GM12892 (cell line): ENCODE data around the gene CLRN2.

Experiments used
- POLR2A ChIP-seq: IDR thresholded peaks from 2 replicates; pipeline ENCODE4 v1.6.1; 2011; ENCODE audit warnings: low read depth, low read length, control low read depth
- POLR2AphosphoS5 ChIP-seq: IDR thresholded peaks from 2 replicates; pipeline ENCODE4 v1.6.1; 2011; ENCODE audit warnings: low read depth, low read length, control low read depth
- TAF1 ChIP-seq: IDR thresholded peaks from 2 replicates; pipeline ENCODE4 v1.6.1; 2011; ENCODE audit warnings: low read depth, mild to moderate bottlenecking, control low read depth, low read length, borderline replicate concordance

GRCh38 chr4:17480210-17480927 is 34.6 kb upstream of the CLRN2 start:
- TF ChIP-seq POLR2A: no peak
- no peak for TF ChIP-seq POLR2AphosphoS5
- no peak for TF ChIP-seq TAF1
